GM12872 (cell line): ENCODE data around the gene CIDEC.

Experiments
- CTCF ChIP-seq: IDR thresholded peaks from 3 replicates; pipeline ENCODE4 v1.5.1; 2011; ENCODE audit warnings: low read depth, mild to moderate bottlenecking, low read length, moderate library complexity; ENCODE audit not compliant: insufficient read depth

CIDEC gene

GRCh38 chr3:9888540-9888939 is 8.5 kb upstream of the CIDEC start:
- no peak for TF ChIP-seq CTCF

- TF ChIP-seq CTCF = no peak
Observed at GRCh38 chr3:9887480-9887879, 7.4 kb upstream of the CIDEC start.

- no peak for TF ChIP-seq CTCF
Observed at GRCh38 chr3:9886328-9886727, 6.3 kb upstream of the CIDEC start.

- TF ChIP-seq CTCF = no peak
Observed at GRCh38 chr3:9884555-9885165, 4.6 kb upstream of the CIDEC start.

GRCh38 chr3:9883706-9884554 is 3.9 kb upstream of the CIDEC start:
- no peak for TF ChIP-seq CTCF

- no peak for TF ChIP-seq CTCF
Observed at GRCh38 chr3:9881441-9881840, 1.4 kb upstream of the CIDEC start.

- TF ChIP-seq CTCF = no peak
Observed at GRCh38 chr3:9878700-9879099, 1.4 kb downstream of the CIDEC start.
